Measurements from ENCODE around the gene HMCN1. TPM values are rescaled to one million over a fixed set of nuclear protein-coding genes. Genes with fewer than 3 reads are reported as not detected.

Gene HMCN1
- total and polyA plus RNA-seq, 2 experiments from 2014 or later = 1.6 to 8.7 TPM

- no peak for TF ChIP-seq ZNF114 (CRISPR knock-in tag; IDR thresholded peaks at IDR 0.05)
- no peak for TF ChIP-seq POLR2AphosphoS5 (IDR thresholded peaks at IDR 0.05; ENCODE audit: low read depth)
- TF ChIP-seq STAT1 (IDR thresholded peaks at IDR 0.05; ENCODE audit: unreplicated experiment) = no peak
- no peak for TF ChIP-seq CREB1 (CRISPR knock-in tag; IDR thresholded peaks at IDR 0.05; ENCODE audit: low read depth)
- TF ChIP-seq EZH2phosphoT487 (IDR thresholded peaks at IDR 0.05; ENCODE audit: unreplicated experiment) = no peak
- no peak for TF ChIP-seq JUNB (IDR thresholded peaks at IDR 0.05; ENCODE audit: unreplicated experiment)
- no peak for TF ChIP-seq CTCF (conservative IDR thresholded peaks at IDR 0.05; ENCODE audit: low read depth in 2 of 2)
- no peak for TF ChIP-seq REST (IDR thresholded peaks at IDR 0.05; ENCODE audit: unreplicated experiment)
- TF ChIP-seq NANOG (IDR thresholded peaks at IDR 0.05; ENCODE audit: borderline replicate concordance) = no peak
- TF ChIP-seq ZNF462 (CRISPR knock-in tag; IDR thresholded peaks at IDR 0.05) = no peak
- TF ChIP-seq ETS1 (IDR thresholded peaks at IDR 0.05) = no peak
- no peak for TF ChIP-seq ZNF331 (CRISPR knock-in tag; IDR thresholded peaks at IDR 0.05; ENCODE audit: low read depth)
- TF ChIP-seq EZH2 (IDR thresholded peaks at IDR 0.05; ENCODE audit: low read depth, unreplicated experiment) = no peak
- H3K36me3 ChIP-seq (ENCODE audit: insufficient read depth) = no peaks in the 10 kb centered on the region
- Mint-ChIP-seq H3K27me3 (ENCODE audit: insufficient read depth, low read depth, poor library complexity) (no peaks in the 10 kb centered on the region), H3K4me1 (no peaks in the 10 kb centered on the region), H3K36me3 (ENCODE audit: low read depth) (no peaks in the 10 kb centered on the region), H3K9me3 (no peaks in the 10 kb centered on the region), H3K27ac (no peak overlapping the region; the same call in 1 of the 2 replicates), H3K4me3 (no peak overlapping the region)
- H3K4me1 ChIP-seq (ENCODE audit: insufficient read depth) = no peaks in the 10 kb centered on the region
- no peaks in the 10 kb centered on the region for H3K27me3 ChIP-seq (ENCODE audit: insufficient read depth)
- H3K27ac ChIP-seq (ENCODE audit: low read depth) = no peak overlapping the region
- no peak overlapping the region for H2AFZ ChIP-seq
- no peaks in the 10 kb centered on the region for H3K9me2 ChIP-seq (ENCODE audit: insufficient read depth)
- DNase-seq (ENCODE audit: low spot score) (no peak), ATAC-seq (no peak)
- no peaks in the 10 kb centered on the region for H3K79me2 ChIP-seq (replicated peaks; ENCODE audit: insufficient read depth)
- no peaks in the 10 kb centered on the region for H4K20me1 ChIP-seq (replicated peaks; ENCODE audit: insufficient read depth)
- H3K4me3 ChIP-seq = no peak overlapping the region
- H3K4me2 ChIP-seq = no peak overlapping the region
- no peaks in the 10 kb centered on the region for H3F3A ChIP-seq (replicated peaks; ENCODE audit: low read depth)
Observed at GRCh38 chr1:186152620-186153239, 418.5 kb downstream of the HMCN1 start.
